Skin epidermis (tissue), 12 donors: ENCODE results near the gene ING1.
"Not testable (repeated sequence)": the region's sequence is repeated elsewhere in the genome, so short reads cannot be mapped to it uniquely, and the experiment has no call there.

Experiments used
- H3K27ac ChIP-seq, 21 experiments: fragments of 200-600 bp; sonication (generic) in 11 of 21; one replicate each; pipeline ENCODE4 v1.5.0; 2020; ENCODE audit warnings: mild to moderate bottlenecking in 3 of 21, inconsistent platforms in 2 of 21, moderate library complexity in 2 of 21
- H3K4me3 ChIP-seq, 7 experiments: fragments of 200-600 bp; sonication (generic) in 2 of 7; one replicate each; pipeline ENCODE4 v1.5.0; 2020; ENCODE audit warnings: inconsistent platforms in 2 of 7, mild to moderate bottlenecking in 2 of 7, moderate library complexity in 1 of 7

ING1 gene

GRCh38 chr13:110713981-110714796 is 689 bp downstream of the ING1 start:
- peak overlapping the region; percentile 76 to 99 (median 93) for H3K4me3 ChIP-seq
- H3K27ac ChIP-seq: peak overlapping the region; percentile 77 to 100 (median 98)

- peak overlapping the region; percentile 77 to 100 (median 98) for H3K27ac ChIP-seq
These were observed 1.4 kb downstream of the ING1 start for GRCh38 chr13:110714797-110715394.

GRCh38 chr13:110715395-110716246 is 2.1 kb downstream of the ING1 start:
- Histone ChIP-seq H3K27ac (peak overlapping the region; percentile 54 to 100 (median 97)), H3K4me3 (peak overlapping the region; percentile 84 to 99 (median 97))

More at GRCh38 chr13:110714797-110715394, 1.4 kb downstream of the ING1 start:
- H3K4me3 ChIP-seq: peak overlapping the region; percentile 76 to 99 (median 93)

GRCh38 chr13:110716247-110716515 is 2.7 kb downstream of the ING1 start:
- peak overlapping the region; percentile 75 to 99 (median 96) for H3K4me3 ChIP-seq
- peak overlapping the region; percentile 54 to 97 (median 87) for H3K27ac ChIP-seq

- Histone ChIP-seq H3K4me3 (no peak overlapping the region), H3K27ac (peak overlapping the region in 1 of 21 experiments; percentile 5)
These were observed 5.7 kb downstream of the ING1 start for GRCh38 chr13:110719036-110719710.

- peak overlapping the region in 1 of 21 experiments; percentile 38 for H3K27ac ChIP-seq
- no peak overlapping the region for H3K4me3 ChIP-seq
These were observed 9.5 kb downstream of the ING1 start for GRCh38 chr13:110722971-110723370.

GRCh38 chr13:110723598-110723997 is 10.1 kb downstream of the ING1 start:
- H3K27ac ChIP-seq: no peak overlapping the region
- H3K4me3 ChIP-seq: no peak overlapping the region

GRCh38 chr13:110726153-110726552 is 12.7 kb downstream of the ING1 start:
- H3K4me3 ChIP-seq: not testable (repeated sequence)
- peak overlapping the region in 1 of 21 experiments; percentile 2 for H3K27ac ChIP-seq

GRCh38 chr13:110726726-110727125 is 13.2 kb downstream of the ING1 start:
- H3K4me3 ChIP-seq: no peak overlapping the region
- H3K27ac ChIP-seq: peak overlapping the region in 1 of 21 experiments; percentile 2

- Histone ChIP-seq H3K27ac (no peak overlapping the region), H3K4me3 (no peak overlapping the region)
These were observed 17.6 kb downstream of the ING1 start for GRCh38 chr13:110731072-110731471.

- no peak overlapping the region for H3K4me3 ChIP-seq
- H3K27ac ChIP-seq: no peak overlapping the region
These were observed 21.1 kb downstream of the ING1 start for GRCh38 chr13:110734561-110734960.

GRCh38 chr13:110737555-110737954 is 24.1 kb downstream of the ING1 start:
- Histone ChIP-seq H3K4me3 (no peak overlapping the region), H3K27ac (no peak overlapping the region)

- no peak overlapping the region for H3K4me3 ChIP-seq
- H3K27ac ChIP-seq: no peak overlapping the region
These were observed 30.2 kb downstream of the ING1 start for GRCh38 chr13:110743687-110744086.

- Histone ChIP-seq H3K27ac (no peak overlapping the region), H3K4me3 (no peak overlapping the region)
These were observed 32.9 kb downstream of the ING1 start for GRCh38 chr13:110746438-110746837.

GRCh38 chr13:110748271-110748670 is 34.8 kb downstream of the ING1 start:
- no peak overlapping the region for H3K27ac ChIP-seq
- H3K4me3 ChIP-seq: no peak overlapping the region

- Histone ChIP-seq H3K27ac (no peak overlapping the region), H3K4me3 (no peak overlapping the region)
These were observed 42.7 kb downstream of the ING1 start for GRCh38 chr13:110756219-110756631.

GRCh38 chr13:110757296-110757695 is 43.8 kb downstream of the ING1 start:
- Histone ChIP-seq H3K4me3 (no peak overlapping the region), H3K27ac (no peak overlapping the region)

GRCh38 chr13:110758195-110758805 is 44.8 kb downstream of the ING1 start:
- no peak overlapping the region for H3K27ac ChIP-seq
- no peak overlapping the region for H3K4me3 ChIP-seq

GRCh38 chr13:110759710-110760109 is 46.2 kb downstream of the ING1 start:
- H3K27ac ChIP-seq: no peak overlapping the region
- no peak overlapping the region for H3K4me3 ChIP-seq
